ENCODE measurements around the gene EIF5.

GRCh38 chr14:103385152-103385928 is 51.3 kb downstream of the EIF5 start, which contains the start of gene MARK3:
- TF ChIP-seq POLR2A (IDR thresholded peaks at IDR 0.05) (peak; percentile 71 to 92), CTCF (IDR thresholded peaks at IDR 0.05) (peak; percentile 15 to 71 (median 20)), EP300 (IDR thresholded peaks at IDR 0.05) (peak; percentile 73 to 97)
